Psoas muscle (tissue), 8 donors: ENCODE measurements around the gene XYLB. TPM values are rescaled to one million over a fixed set of nuclear protein-coding genes. Genes with fewer than 3 reads are reported as not detected.

ENCODE experiments used
- ATAC-seq, 4 donors: fragments of 200-7000 bp; cut with Tn5 transposase; one replicate each; pipeline ENCODE4 v1.9.1; 2020; ENCODE audit warnings: moderate library complexity in 3 of 4, mild to moderate bottlenecking in 2 of 4
- DNase-seq, 2 donors: peaks; one replicate each; pipeline ENCODE4 v3.0.0-alpha.2; 2020
- H3K27ac ChIP-seq: fragments of 200-600 bp; one replicate; pipeline ENCODE4 v1.8.0; 2022
- H3K27me3 ChIP-seq, 3 donors: fragments of 200-600 bp in 1 of 3; one replicate each; pipeline versions ENCODE4 v1.6.1 to v1.8.0; 2013 to 2022; ENCODE audit warnings: low read length in 2 of 3, mild to moderate bottlenecking in 2 of 3, moderate library complexity in 1 of 3; ENCODE audit not compliant: insufficient read depth in 3 of 3
- H3K36me3 ChIP-seq, 2 donors: fragments of 200-600 bp in 1 of 2; one replicate each; pipeline versions ENCODE4 v1.6.1 to v1.8.0; 2013 to 2022; ENCODE audit warnings: low read depth in 1 of 2, mild to moderate bottlenecking in 1 of 2, moderate library complexity in 1 of 2; ENCODE audit not compliant: insufficient read depth in 1 of 2
- H3K4me1 ChIP-seq: fragments of 200-600 bp; one replicate; pipeline ENCODE4 v1.8.0; 2022
- H3K4me3 ChIP-seq: fragments of 200-600 bp; one replicate; pipeline ENCODE4 v1.8.0; 2022; ENCODE audit warnings: mild to moderate bottlenecking
- H3K9me3 ChIP-seq: fragments of 200-600 bp; one replicate; pipeline ENCODE4 v1.8.0; 2022
- WGBS, 3 donors: extraction: QIAGEN DNeasy Blood & Tissue Kit; methylation state at CpG; one replicate each; pipeline versions ENCODE4 v1.1.6 to v1.1.7; 2013; 5-methylcytosine and 5-hydroxymethylcytosine counted together
- intact Hi-C, 2 donors: fragments of 100-400 bp; cut with DNase I; formaldehyde crosslinking; loops; one replicate each; pipeline versions ENCODE4 v1.11.0 to v1.14.2; 2022
- polyA plus RNA-seq, 3 donors: library from polyadenylated mRNA; stranded (reverse); fragments of 200-250 nt; gene quantifications; one replicate each; pipeline ENCODE4 v1.2.3, GENCODE V29; 2013
- total RNA-seq, 4 donors: library from RNA; stranded (reverse); fragmentation: NEBNext Ultra II Directional in 2 of 4; extraction: Animal tissue kit (Norgen Biotek cat#: 25700) in 2 of 4; gene quantifications; one replicate each; pipeline versions ENCODE4 v1.2.1 to v1.2.4, GENCODE V29; 2021 to 2023
- TF ChIP-seq, protein P1 (sequence below): fragments of 200-600 bp; IDR thresholded peaks from one replicate; pipeline ENCODE4 v1.8.0; 2022; ENCODE audit warnings: antibody characterized with exemption
- donor health status: healthy with polysubstance abuse.
- donor health status: DM: no; HTN: no; CAD: no; lungs with moderate emphysema.
- donor health status: Bipolar disorder and iron deficiency.
- donor health status: healthy.
- donor health status: DM: yes; HTN: yes; CAD: no.
- donor health status: DM: no; HTN: no; CAD: no.
- donor health status: DM: no; HTN: no; CAD: no.
- donor health status: DM: yes; HTN: yes; CAD: no.

The XYLB gene
- total and polyA plus RNA-seq, 7 donors: 0.11 to 1.3 (median 0.78) TPM

DNA sequence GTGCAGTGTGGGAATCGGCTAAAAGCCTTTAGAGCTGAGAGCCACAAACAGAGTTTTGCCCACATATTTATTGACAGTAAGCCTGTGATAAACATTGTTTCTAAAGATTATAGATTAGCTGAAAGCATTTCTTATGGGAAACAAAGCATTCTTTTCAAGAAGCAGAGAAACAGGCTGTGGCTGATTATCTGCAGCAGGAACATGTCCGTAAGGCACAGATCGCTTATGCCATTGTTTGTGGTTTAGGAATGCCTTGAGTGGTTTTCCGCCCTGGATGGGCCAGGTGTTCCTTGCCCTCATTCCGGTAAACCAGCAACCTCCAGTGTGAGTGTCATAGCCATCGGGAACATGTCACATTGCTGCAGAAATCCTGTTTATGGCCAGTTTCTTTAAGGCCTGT, 12.5 kb downstream of the XYLB start:
- Histone ChIP-seq H3K27me3 (no peaks in the 10 kb centered on the region), H3K27ac (no peak overlapping the region), H3K4me3 (no peak overlapping the region), H3K36me3 (peaks cover 0 to 2% of the 10 kb centered on the region in 2 donors), H3K9me3 (no peaks in the 10 kb centered on the region), H3K4me1 (no peaks in the 10 kb centered on the region)
- no peak for DNase-seq
- 97 to 99% (median 98%) methylated on average over 6 of the region's 6 CpGs for WGBS, 3 donors
- ATAC-seq: no peak
- intact Hi-C loops: no loop called here
- TF ChIP-seq, protein P1, sequence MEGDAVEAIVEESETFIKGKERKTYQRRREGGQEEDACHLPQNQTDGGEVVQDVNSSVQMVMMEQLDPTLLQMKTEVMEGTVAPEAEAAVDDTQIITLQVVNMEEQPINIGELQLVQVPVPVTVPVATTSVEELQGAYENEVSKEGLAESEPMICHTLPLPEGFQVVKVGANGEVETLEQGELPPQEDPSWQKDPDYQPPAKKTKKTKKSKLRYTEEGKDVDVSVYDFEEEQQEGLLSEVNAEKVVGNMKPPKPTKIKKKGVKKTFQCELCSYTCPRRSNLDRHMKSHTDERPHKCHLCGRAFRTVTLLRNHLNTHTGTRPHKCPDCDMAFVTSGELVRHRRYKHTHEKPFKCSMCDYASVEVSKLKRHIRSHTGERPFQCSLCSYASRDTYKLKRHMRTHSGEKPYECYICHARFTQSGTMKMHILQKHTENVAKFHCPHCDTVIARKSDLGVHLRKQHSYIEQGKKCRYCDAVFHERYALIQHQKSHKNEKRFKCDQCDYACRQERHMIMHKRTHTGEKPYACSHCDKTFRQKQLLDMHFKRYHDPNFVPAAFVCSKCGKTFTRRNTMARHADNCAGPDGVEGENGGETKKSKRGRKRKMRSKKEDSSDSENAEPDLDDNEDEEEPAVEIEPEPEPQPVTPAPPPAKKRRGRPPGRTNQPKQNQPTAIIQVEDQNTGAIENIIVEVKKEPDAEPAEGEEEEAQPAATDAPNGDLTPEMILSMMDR: no peak

DNA sequence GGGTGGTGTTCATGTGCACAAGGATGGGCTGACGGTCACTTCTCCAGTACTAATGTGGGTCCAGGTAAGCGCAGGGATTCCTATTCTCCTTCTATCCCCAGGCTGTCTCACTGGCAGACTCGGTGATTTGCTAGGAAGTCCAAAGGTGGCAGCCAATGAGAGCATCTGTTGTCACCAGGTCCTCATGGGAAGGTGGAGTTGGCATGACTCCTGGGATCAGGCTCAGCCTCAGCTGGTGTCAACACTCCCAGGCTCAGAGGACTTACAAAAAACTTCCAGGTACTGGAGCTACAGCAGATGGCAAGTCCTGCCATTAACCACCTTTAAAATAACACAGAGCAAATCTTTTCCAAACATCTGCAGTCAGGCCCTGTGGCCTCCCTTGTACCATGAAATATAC, 13.8 kb downstream of the XYLB start:
- no peak for ATAC-seq
- Histone ChIP-seq H3K36me3 (peaks cover 0 to 8% of the 10 kb centered on the region in 2 donors), H3K4me3 (no peak overlapping the region), H3K4me1 (no peaks in the 10 kb centered on the region), H3K27ac (no peak overlapping the region), H3K9me3 (no peaks in the 10 kb centered on the region), H3K27me3 (no peaks in the 10 kb centered on the region)
- intact Hi-C loops: no loop called here
- WGBS, 3 donors: 75 to 98% (median 96%) methylated on average over 3 of the region's 3 CpGs
- no peak for DNase-seq
- TF ChIP-seq, protein P1: no peak

DNA sequence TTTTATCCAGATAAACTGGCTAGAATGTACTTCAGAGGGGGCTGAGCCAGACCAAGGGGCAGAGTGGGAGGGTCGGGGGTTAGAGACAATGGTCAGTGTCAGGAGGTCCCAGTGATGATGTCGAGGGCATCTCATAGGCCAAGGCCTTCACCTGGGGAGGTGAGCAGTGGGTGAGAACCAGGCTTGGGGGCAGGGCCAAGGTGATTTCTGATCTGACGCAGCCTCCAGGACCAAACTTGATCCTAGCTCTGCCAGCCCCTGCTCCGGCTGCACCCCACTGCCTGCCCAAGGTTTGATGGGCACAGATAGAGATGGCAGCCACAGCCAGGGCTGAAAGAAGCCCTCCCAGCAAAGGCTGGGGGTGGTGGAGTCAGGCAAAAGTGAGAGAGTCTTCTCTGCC, 14.9 kb downstream of the XYLB start:
- intact Hi-C loops: no loop called here
- Histone ChIP-seq H3K27me3 (no peaks in the 10 kb centered on the region), H3K27ac (no peak overlapping the region), H3K4me1 (no peaks in the 10 kb centered on the region), H3K36me3 (peaks cover 0 to 10% of the 10 kb centered on the region in 2 donors), H3K9me3 (no peaks in the 10 kb centered on the region), H3K4me3 (no peak overlapping the region)
- 72 to 77% (median 73%) methylated on average over 4 of the region's 4 CpGs for WGBS, 3 donors
- TF ChIP-seq, protein P1: no peak
- DNase-seq: no peak
- ATAC-seq: no peak

DNA sequence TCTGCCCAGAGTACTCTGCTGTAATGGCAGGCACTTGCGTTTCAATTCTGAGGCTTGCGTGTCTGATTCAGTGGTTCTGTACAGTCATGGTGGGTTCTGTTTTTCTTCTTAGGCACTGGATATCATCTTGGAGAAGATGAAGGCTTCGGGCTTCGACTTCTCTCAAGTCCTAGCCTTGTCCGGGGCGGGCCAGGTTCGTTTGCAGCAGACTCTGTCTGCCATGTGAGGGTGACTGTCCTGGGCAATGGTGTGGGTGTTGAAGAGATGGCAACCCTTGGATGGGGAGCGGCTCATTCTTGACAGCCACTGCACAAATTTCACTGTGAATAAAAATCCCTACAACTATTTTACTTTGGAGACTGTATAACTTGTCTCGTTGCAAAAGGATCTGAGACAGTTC, 16.2 kb downstream of the XYLB start:
- no peak overlapping the region for H3K27ac ChIP-seq
- 94 to 95% (median 95%) methylated on average over 9 of the region's 9 CpGs for WGBS, 3 donors
- intact Hi-C loops: no loop called here

More for the DNA sequence above, 16.2 kb downstream of the XYLB start:
- no peaks in the 10 kb centered on the region for H3K27me3 ChIP-seq
- H3K36me3 ChIP-seq: peaks cover 0 to 10% of the 10 kb centered on the region in 2 donors
- H3K4me1 ChIP-seq: no peaks in the 10 kb centered on the region
- ATAC-seq: no peak
- H3K9me3 ChIP-seq: no peaks in the 10 kb centered on the region
- no peak for DNase-seq
- TF ChIP-seq, protein P1: no peak
- H3K4me3 ChIP-seq: no peak overlapping the region
